Neural cell (in vitro differentiated cells): ENCODE results near the gene CABP4.

Source experiments
- EP300 ChIP-seq: fragments of 450-650 bp; conservative IDR thresholded peaks from 2 replicates; pipeline ENCODE4 v1.6.1; 2014; ENCODE audit warnings: antibody characterized with exemption, mild to moderate bottlenecking, moderate library complexity; ENCODE audit not compliant: poor library complexity, severe bottlenecking
- EZH2 ChIP-seq: fragments of 200-600, 300-800 bp; shearing (Covaris generic), sonication (generic); IDR thresholded peaks from 2 replicates; pipeline ENCODE4 v1.6.1; 2014; ENCODE audit warnings: antibody characterized with exemption, low read length, borderline replicate concordance, mild to moderate bottlenecking; ENCODE audit not compliant: insufficient read depth, poor library complexity, severe bottlenecking
- MXI1 ChIP-seq: fragments of 450-650 bp; conservative IDR thresholded peaks from 2 replicates; pipeline ENCODE4 v1.6.1; 2014; ENCODE audit warnings: antibody characterized with exemption, mild to moderate bottlenecking; ENCODE audit not compliant: poor library complexity, severe bottlenecking
- POLR2AphosphoS5 ChIP-seq: IDR thresholded peaks from 2 replicates; pipeline ENCODE4 v1.6.1; 2012
- RAD21 ChIP-seq: fragments of 450-650 bp; conservative IDR thresholded peaks from 2 replicates; pipeline ENCODE4 v1.6.1; 2014; ENCODE audit warnings: antibody characterized with exemption, mild to moderate bottlenecking, moderate library complexity
- SMC3 ChIP-seq: fragments of 450-650 bp; conservative IDR thresholded peaks from 2 replicates; pipeline ENCODE4 v1.6.1; 2014; ENCODE audit warnings: antibody characterized with exemption, mild to moderate bottlenecking, moderate library complexity; ENCODE audit not compliant: poor library complexity
- TAF1 ChIP-seq: IDR thresholded peaks from 2 replicates; pipeline ENCODE4 v1.6.1; 2012; ENCODE audit warnings: low read depth
- TF ChIP-seq, protein P1 (sequence below): fragments of 450-650 bp; IDR thresholded peaks from 2 replicates; pipeline ENCODE4 v1.5.1; 2014; ENCODE audit warnings: antibody characterized with exemption, mild to moderate bottlenecking, moderate library complexity; ENCODE audit not compliant: poor library complexity, severe bottlenecking
- TF ChIP-seq, protein P2 (sequence below): IDR thresholded peaks from 2 replicates; pipeline ENCODE4 v1.6.1; 2012; ENCODE audit warnings: borderline replicate concordance

DNA sequence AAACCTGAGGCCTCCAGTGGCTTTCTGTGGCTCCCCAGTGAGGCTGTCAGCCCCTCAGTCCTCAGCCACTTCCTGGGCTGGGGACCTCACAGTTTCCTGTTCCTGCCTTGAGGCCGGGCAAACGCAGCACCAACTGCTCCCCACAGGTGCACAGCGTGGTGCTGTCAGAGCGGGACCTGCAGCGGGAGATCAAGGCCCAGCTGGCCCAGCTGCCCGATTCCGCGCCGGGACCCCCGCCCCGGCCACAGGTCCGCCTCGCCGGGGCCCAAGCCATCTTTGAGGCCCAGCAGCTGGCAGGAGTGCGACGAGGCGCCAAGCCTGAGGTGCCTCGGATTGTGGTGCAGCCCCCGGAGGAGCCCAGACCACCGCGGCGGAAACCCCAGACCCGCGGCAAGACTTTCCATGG is 45.9 kb upstream of the CABP4 start:
- TF ChIP-seq, protein P1, sequence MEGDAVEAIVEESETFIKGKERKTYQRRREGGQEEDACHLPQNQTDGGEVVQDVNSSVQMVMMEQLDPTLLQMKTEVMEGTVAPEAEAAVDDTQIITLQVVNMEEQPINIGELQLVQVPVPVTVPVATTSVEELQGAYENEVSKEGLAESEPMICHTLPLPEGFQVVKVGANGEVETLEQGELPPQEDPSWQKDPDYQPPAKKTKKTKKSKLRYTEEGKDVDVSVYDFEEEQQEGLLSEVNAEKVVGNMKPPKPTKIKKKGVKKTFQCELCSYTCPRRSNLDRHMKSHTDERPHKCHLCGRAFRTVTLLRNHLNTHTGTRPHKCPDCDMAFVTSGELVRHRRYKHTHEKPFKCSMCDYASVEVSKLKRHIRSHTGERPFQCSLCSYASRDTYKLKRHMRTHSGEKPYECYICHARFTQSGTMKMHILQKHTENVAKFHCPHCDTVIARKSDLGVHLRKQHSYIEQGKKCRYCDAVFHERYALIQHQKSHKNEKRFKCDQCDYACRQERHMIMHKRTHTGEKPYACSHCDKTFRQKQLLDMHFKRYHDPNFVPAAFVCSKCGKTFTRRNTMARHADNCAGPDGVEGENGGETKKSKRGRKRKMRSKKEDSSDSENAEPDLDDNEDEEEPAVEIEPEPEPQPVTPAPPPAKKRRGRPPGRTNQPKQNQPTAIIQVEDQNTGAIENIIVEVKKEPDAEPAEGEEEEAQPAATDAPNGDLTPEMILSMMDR: no peak
- TF ChIP-seq POLR2AphosphoS5: no peak
- TF ChIP-seq, protein P2, sequence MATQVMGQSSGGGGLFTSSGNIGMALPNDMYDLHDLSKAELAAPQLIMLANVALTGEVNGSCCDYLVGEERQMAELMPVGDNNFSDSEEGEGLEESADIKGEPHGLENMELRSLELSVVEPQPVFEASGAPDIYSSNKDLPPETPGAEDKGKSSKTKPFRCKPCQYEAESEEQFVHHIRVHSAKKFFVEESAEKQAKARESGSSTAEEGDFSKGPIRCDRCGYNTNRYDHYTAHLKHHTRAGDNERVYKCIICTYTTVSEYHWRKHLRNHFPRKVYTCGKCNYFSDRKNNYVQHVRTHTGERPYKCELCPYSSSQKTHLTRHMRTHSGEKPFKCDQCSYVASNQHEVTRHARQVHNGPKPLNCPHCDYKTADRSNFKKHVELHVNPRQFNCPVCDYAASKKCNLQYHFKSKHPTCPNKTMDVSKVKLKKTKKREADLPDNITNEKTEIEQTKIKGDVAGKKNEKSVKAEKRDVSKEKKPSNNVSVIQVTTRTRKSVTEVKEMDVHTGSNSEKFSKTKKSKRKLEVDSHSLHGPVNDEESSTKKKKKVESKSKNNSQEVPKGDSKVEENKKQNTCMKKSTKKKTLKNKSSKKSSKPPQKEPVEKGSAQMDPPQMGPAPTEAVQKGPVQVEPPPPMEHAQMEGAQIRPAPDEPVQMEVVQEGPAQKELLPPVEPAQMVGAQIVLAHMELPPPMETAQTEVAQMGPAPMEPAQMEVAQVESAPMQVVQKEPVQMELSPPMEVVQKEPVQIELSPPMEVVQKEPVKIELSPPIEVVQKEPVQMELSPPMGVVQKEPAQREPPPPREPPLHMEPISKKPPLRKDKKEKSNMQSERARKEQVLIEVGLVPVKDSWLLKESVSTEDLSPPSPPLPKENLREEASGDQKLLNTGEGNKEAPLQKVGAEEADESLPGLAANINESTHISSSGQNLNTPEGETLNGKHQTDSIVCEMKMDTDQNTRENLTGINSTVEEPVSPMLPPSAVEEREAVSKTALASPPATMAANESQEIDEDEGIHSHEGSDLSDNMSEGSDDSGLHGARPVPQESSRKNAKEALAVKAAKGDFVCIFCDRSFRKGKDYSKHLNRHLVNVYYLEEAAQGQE: no peak
- no peak for TF ChIP-seq EZH2
- no peak for TF ChIP-seq RAD21
- no peak for TF ChIP-seq EP300
- no peak for TF ChIP-seq TAF1
- no peak for TF ChIP-seq MXI1
- no peak for TF ChIP-seq SMC3
